DND-41 (cell line): ENCODE measurements around the gene SERTAD4.

Source experiments
- ATAC-seq: fragments of 200-7000 bp; cut with Tn5 transposase; 3 replicates; pipeline ENCODE4 v1.9.1; 2021; ENCODE audit warnings: low read depth; ENCODE audit not compliant: insufficient read depth
- DNase-seq: peaks from one replicate; pipeline ENCODE4 v3.0.0-alpha.2; 2020
- H2AFZ ChIP-seq: 2 replicates; pipeline ENCODE4 v1.6.0; 2012; ENCODE audit warnings: low read depth, low read length
- H3K27ac ChIP-seq: 2 replicates; pipeline ENCODE4 v1.5.1; 2012; ENCODE audit warnings: low read length, inconsistent platforms
- H3K27me3 ChIP-seq: fragments of 200-600 bp; sonication (generic); 2 replicates; pipeline ENCODE4 v1.6.0; 2012; ENCODE audit warnings: low read length, mild to moderate bottlenecking, inconsistent platforms; ENCODE audit not compliant: insufficient read depth, poor library complexity
- H3K36me3 ChIP-seq: 2 replicates; pipeline ENCODE4 v1.5.1; 2012; ENCODE audit warnings: low read length, inconsistent platforms; ENCODE audit not compliant: insufficient read depth
- H3K4me1 ChIP-seq: 2 replicates; pipeline ENCODE4 v1.5.1; 2012; ENCODE audit warnings: mild to moderate bottlenecking, low read length; ENCODE audit not compliant: insufficient read depth
- H3K4me2 ChIP-seq: 2 replicates; pipeline ENCODE4 v1.6.0; 2012; ENCODE audit warnings: mild to moderate bottlenecking, moderate library complexity, low read length, inconsistent platforms; ENCODE audit not compliant: insufficient read depth
- H3K4me3 ChIP-seq, 2 experiments: fragments of 200-600 bp in 1 of 2; shearing (Covaris generic) in 1 of 2; 2 replicates each; pipeline ENCODE4 v1.5.1; 2012 to 2016; ENCODE audit warnings: inconsistent platforms in 2 of 2, low read length in 2 of 2, mild to moderate bottlenecking in 2 of 2, low read depth in 1 of 2, moderate library complexity in 1 of 2
- H3K79me2 ChIP-seq: 2 replicates; pipeline ENCODE4 v1.6.0; 2012; ENCODE audit warnings: low read length, inconsistent platforms; ENCODE audit not compliant: insufficient read depth
- H3K9ac ChIP-seq: 2 replicates; pipeline ENCODE4 v1.6.0; 2012; ENCODE audit warnings: low read depth, mild to moderate bottlenecking, inconsistent platforms, low read length, moderate library complexity
- H3K9me3 ChIP-seq: 2 replicates; pipeline ENCODE4 v1.5.1; 2012; ENCODE audit warnings: low read length, moderate library complexity, mild to moderate bottlenecking, inconsistent platforms; ENCODE audit not compliant: insufficient read depth, severe bottlenecking
- H4K20me1 ChIP-seq: 2 replicates; pipeline ENCODE4 v1.6.0; 2012; ENCODE audit warnings: low read length; ENCODE audit not compliant: insufficient read depth
- EZH2 ChIP-seq: IDR thresholded peaks from 3 replicates; pipeline ENCODE4 v1.6.1; 2012; ENCODE audit warnings: borderline replicate concordance, low read depth, mild to moderate bottlenecking, moderate library complexity, low read length, inconsistent platforms; ENCODE audit not compliant: severe bottlenecking
- TF ChIP-seq, protein P1 (sequence below): IDR thresholded peaks from 2 replicates; pipeline ENCODE4 v1.5.1; 2012; ENCODE audit warnings: borderline replicate concordance, low read length, moderate library complexity, mild to moderate bottlenecking; ENCODE audit not compliant: poor library complexity, severe bottlenecking; ENCODE audit errors: extremely low read depth

The SERTAD4 gene

GRCh38 chr1:210280221-210280620 is 47.6 kb downstream of the SERTAD4 start:
- no peak overlapping the region for H3K9ac ChIP-seq
- no peaks in the 10 kb centered on the region for H3K4me1 ChIP-seq
- no peaks in the 10 kb centered on the region for H3K27me3 ChIP-seq
- no peak overlapping the region for H3K27ac ChIP-seq
- TF ChIP-seq, protein P1, sequence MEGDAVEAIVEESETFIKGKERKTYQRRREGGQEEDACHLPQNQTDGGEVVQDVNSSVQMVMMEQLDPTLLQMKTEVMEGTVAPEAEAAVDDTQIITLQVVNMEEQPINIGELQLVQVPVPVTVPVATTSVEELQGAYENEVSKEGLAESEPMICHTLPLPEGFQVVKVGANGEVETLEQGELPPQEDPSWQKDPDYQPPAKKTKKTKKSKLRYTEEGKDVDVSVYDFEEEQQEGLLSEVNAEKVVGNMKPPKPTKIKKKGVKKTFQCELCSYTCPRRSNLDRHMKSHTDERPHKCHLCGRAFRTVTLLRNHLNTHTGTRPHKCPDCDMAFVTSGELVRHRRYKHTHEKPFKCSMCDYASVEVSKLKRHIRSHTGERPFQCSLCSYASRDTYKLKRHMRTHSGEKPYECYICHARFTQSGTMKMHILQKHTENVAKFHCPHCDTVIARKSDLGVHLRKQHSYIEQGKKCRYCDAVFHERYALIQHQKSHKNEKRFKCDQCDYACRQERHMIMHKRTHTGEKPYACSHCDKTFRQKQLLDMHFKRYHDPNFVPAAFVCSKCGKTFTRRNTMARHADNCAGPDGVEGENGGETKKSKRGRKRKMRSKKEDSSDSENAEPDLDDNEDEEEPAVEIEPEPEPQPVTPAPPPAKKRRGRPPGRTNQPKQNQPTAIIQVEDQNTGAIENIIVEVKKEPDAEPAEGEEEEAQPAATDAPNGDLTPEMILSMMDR = no peak
- TF ChIP-seq EZH2 = no peak
- no peak overlapping the region for H3K4me3 ChIP-seq
- H4K20me1 ChIP-seq = no peaks in the 10 kb centered on the region
- H3K4me2 ChIP-seq = no peak overlapping the region
- H2AFZ ChIP-seq = no peak overlapping the region
- DNase-seq (no peak), ATAC-seq (no peak)
- no peaks in the 10 kb centered on the region for H3K79me2 ChIP-seq
- H3K9me3 ChIP-seq = peaks cover 7% of the 10 kb centered on the region
- H3K36me3 ChIP-seq = no peaks in the 10 kb centered on the region

DNA sequence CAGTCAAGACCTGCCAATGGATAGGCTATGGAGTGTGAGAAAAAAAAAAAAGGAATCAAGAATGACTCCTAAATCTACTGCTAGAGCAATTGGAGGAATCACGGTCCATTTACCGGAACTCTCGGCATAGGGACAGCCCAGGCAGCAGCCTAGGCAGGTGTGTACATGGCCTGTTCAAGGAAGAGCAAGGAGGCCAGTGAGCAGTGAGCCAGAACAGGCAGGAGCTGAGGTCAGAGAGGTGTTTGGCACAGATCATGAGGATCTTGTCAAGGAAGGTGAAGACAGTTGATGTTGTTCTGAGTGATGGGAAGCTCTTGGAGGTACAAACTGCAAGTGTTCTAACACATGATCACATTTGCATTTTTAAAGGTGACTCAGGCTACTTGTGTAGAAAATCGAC is 55.5 kb downstream of the SERTAD4 start:
- Histone ChIP-seq H4K20me1 (no peaks in the 10 kb centered on the region), H3K79me2 (no peaks in the 10 kb centered on the region), H3K4me2 (no peak overlapping the region), H3K9ac (no peak overlapping the region), H3K4me3 (no peak overlapping the region), H3K27me3 (peaks cover 6% of the 10 kb centered on the region), H3K4me1 (no peaks in the 10 kb centered on the region), H3K36me3 (no peaks in the 10 kb centered on the region), H3K9me3 (no peaks in the 10 kb centered on the region), H2AFZ (no peak overlapping the region), H3K27ac (no peak overlapping the region)
- ATAC-seq (no peak), DNase-seq (no peak)
- TF ChIP-seq EZH2 = no peak
- TF ChIP-seq, protein P1 = no peak

DNA sequence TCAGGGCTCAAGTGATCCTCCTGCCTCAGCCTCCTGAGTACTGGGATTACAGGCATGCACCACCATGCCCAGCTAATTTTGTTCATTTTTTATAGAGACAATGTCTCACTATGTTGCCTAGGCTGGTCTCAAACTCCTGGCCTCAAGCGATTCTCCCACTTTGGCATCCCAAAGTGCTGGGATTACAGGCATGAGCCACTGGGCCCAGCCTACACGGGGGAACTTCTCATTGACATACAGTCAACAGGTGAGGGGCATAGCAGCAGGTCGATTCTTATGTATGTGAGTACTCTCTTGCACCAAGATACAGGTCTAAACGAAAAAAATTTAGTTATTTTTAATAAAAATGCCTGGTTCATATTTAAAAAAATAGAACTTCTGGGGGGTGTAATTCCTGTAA is 56.7 kb downstream of the SERTAD4 start:
- Histone ChIP-seq H3K36me3 (no peaks in the 10 kb centered on the region), H3K4me2 (no peak overlapping the region), H4K20me1 (no peaks in the 10 kb centered on the region), H3K4me3 (no peak overlapping the region), H2AFZ (no peak overlapping the region), H3K27ac (no peak overlapping the region), H3K79me2 (no peaks in the 10 kb centered on the region), H3K27me3 (peaks cover 6% of the 10 kb centered on the region), H3K9ac (no peak overlapping the region), H3K9me3 (no peaks in the 10 kb centered on the region), H3K4me1 (no peaks in the 10 kb centered on the region)
- no peak for TF ChIP-seq EZH2
- TF ChIP-seq, protein P1 = no peak
- ATAC-seq = no peak
- DNase-seq = no peak

DNA sequence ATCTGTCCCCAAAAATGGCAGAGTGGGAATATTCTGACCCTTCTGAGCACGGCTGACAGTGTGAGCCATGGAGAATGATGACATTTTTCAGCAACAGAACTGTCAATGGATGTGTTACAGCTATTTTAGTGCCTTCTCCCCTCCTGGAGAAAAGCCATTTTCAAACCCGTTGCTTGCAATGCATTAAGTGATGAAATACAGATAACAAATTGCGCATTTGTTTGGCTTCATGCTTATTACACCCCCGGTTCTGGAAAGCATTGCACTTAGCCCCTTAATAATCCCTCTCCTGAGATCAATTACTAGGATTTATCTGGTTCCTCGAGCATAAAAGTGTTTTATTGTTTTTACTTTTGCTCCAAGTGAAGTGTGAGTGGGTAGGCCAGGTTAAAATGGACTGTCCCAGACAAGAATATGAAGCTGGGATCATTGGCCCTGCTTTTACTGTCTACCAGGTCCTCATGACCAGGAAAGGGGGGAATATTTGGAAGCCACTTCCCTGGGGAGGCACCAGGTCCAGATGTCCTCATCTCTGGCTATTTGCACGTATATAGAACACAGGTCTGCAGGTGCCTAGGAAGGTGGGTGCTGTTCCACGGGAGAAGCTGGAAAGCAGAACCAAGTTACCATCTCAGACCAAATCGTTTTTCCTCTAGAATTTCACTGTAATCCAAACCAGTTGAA is 58.6 kb downstream of the SERTAD4 start:
- Histone ChIP-seq H4K20me1 (no peaks in the 10 kb centered on the region), H3K4me1 (no peaks in the 10 kb centered on the region), H3K36me3 (no peaks in the 10 kb centered on the region), H3K27ac (no peak overlapping the region), H3K9ac (no peak overlapping the region), H3K4me3 (no peak overlapping the region), H2AFZ (no peak overlapping the region), H3K9me3 (no peaks in the 10 kb centered on the region), H3K4me2 (no peak overlapping the region), H3K27me3 (peaks cover 6% of the 10 kb centered on the region), H3K79me2 (no peaks in the 10 kb centered on the region)
- TF ChIP-seq EZH2 = no peak
- TF ChIP-seq, protein P1 = no peak
- no peak for ATAC-seq
- DNase-seq = no peak
